GM19438 (cell line): Measurements from ENCODE around the gene GIPC2.

Experiments used
- ATAC-seq: cut with Tn5 transposase; IDR thresholded peaks from one replicate; pipeline ENCODE4 v1.9.1; 2021; ENCODE audit warnings: low read depth; ENCODE audit not compliant: unreplicated experiment

Gene GIPC2

GRCh38 chr1:78035121-78035520 is 10.6 kb upstream of the GIPC2 start:
- no peak for ATAC-seq

DNA sequence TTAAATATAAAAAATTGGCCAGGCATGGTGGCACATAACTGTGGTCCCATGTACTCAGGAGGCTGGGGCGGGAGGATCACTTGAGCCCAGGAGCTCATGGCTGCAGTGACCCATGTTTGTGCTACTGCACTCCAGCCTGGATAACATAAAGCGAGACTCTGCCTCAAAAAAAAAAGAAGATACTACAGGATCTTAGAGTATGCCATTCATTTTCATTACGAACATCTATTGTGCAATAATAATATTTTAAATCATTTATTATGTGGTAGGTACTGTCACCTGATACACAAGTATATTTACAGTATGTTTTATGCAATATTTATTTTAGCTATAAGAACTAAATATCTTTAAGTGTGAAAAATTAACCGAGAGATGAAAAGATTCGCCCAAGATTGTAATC is 9.3 kb upstream of the GIPC2 start:
- ATAC-seq = no peak

- no peak for ATAC-seq
Measured at GRCh38 chr1:78038071-78038470, 7.7 kb upstream of the GIPC2 start.

DNA sequence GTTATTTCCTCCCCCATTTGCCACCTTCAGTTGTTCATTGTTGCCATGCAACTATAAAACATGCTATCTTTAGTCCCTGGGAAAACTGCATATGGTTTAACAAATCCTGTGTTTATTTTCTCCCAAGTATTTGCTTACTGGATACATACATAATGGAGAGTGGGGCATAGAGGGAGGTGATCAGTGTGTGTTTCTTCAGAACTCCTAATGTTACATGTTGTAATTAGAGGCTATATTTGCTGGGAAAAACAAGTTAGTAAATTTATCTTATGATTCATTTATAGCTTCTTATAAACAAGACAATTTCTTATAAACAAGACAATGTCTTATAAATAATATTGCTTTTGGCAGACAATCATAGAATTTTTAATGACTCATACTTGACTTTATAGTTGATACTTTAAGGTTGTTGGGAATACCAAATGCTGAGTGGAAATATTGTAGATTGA is 7.3 kb upstream of the GIPC2 start:
- ATAC-seq = no peak

DNA sequence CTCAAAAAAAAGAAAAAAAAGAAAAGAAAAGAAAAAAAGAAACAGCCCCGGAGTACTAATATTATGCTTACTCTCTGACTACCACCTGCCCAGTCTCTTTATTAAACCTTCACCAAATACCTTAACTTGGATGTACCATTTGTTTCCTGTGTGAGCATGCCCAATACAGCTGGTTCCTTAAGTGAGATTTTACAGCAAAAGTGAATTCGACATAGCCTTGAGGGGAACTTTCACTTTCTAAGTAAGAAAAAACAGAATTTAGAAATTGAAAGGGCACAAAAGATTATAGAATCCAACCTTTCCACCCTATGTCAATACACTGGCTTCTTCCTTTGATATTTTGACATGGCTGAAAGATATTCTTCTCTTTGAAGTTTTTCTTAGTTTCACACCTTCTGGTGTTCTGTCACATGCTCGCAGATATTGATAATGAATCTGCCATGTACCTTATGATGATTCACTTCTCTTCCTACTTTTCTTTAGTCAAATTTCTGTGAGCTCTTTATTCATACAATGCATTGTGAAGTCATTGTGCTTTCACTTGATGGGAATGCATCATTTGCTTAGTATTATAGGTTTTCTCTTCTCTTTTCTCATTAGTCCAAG is 5.2 kb upstream of the GIPC2 start:
- ATAC-seq = no peak

DNA sequence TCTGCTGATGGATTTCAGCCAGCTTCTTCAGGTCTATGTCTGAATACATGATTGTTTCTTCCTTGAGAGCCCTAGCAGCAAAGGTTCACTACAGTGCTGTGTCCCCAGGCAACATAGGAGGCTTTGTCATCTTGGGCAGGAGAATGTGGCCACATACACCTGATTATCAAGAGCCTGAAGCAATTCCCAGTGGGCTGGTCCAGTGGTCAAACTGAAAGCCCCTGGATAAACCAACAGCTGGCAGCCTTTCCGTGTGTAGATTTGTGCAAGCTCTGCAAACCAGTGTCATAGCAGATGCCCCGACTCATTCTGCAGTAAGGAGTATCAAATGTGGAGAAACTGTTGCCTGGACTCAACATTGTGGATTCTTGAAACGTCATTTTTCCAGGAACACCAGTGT is 2.3 kb upstream of the GIPC2 start:
- no peak for ATAC-seq

DNA sequence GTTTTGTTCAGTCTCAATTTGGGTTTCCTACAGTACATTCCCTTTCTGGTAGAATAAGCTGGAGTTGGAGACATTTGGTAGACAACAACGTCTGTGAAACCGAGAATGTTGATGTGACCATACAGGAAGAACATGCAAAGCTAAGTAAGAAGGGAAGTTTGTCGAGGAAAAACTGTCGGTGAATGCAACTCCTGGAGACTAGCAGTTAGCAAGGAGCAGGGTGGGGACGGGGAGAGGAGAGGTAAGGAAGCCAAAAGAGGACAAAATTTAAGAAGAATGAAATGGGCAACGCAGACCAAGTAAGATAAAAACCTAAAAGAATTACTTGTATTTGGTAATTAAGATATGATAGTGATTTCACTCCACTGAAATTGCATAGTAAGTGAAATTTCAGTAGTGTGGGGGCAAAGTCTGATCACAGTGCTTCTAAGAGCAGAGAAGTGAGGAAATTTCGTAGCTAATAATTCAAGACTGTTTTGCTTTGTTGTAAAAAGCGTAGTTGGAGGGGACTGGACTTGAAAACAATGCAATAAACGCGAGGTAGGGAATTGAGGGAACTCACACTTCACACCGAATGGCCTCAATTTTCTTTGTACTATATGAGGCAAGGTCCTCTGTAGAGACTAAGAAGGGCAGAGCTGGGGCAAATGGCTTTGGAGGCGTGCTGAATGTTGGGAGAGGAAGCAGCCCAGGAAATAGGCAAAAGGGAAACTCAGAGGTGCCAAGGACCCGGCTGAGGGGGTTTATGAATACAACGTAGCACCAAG is 787 bp upstream of the GIPC2 start:
- ATAC-seq = no peak

GRCh38 chr1:78045563-78045925 is 222 bp upstream of the GIPC2 start:
- no peak for ATAC-seq

DNA sequence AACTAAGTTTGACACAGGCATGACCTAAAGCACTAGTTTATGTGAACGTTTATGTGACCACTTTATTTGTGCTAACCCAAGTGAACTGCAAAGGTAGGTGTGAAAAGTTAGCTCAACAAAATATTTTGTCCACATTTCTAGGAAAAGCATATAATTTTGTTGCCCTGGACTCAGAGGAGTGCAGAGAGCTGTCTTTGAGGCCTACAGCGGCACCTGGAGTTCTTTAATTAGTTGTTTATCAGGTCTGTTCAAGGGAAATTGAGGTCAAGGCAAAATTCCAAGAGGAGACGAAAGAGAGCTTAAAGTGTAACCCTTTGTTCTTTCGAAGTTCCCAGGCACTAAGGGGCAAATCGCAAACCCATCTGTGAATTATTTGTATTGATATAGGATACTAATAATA is 1.3 kb downstream of the GIPC2 start:
- ATAC-seq = no peak

DNA sequence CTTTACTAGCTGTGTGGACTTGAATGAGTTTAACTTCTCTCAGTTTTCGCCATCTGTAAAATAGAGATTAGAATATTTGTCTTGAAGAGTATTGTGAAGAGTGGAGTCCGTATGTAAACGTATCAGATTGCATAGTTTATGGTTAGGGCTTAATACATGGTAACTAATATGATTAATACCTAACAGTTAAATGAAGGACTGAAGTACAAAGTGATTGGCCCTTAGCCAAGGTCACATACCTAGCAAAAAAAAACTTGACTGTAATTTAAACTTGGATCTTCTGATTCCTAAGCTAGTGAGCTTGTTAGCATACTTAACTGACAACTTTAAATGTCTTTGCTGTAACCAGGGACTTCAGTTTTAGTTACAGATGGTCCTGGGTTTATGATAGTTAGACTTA is 1.9 kb downstream of the GIPC2 start:
- ATAC-seq = no peak

DNA sequence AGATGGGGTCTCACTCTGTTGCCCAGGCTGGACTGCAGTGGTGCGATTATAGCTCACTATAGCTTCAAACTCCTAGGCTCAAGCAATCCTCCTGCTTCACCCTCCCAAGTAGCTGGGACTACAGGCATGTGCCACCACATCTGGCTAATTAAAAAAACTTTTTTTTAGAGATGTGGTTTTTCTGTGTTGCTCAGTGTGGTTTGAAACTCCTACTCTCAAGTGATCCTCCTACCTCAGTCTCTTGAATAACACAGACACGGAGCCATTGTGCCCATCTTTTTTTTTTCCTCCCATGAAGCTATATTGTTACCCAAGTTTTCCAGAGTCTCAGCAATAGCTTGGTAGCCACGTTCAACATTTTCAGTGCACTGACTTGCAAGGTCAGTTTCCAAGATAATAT is 2.7 kb downstream of the GIPC2 start:
- no peak for ATAC-seq

GRCh38 chr1:78049396-78049795 is 3.6 kb downstream of the GIPC2 start:
- no peak for ATAC-seq

GRCh38 chr1:78051005-78051404 is 5.2 kb downstream of the GIPC2 start:
- ATAC-seq = no peak

DNA sequence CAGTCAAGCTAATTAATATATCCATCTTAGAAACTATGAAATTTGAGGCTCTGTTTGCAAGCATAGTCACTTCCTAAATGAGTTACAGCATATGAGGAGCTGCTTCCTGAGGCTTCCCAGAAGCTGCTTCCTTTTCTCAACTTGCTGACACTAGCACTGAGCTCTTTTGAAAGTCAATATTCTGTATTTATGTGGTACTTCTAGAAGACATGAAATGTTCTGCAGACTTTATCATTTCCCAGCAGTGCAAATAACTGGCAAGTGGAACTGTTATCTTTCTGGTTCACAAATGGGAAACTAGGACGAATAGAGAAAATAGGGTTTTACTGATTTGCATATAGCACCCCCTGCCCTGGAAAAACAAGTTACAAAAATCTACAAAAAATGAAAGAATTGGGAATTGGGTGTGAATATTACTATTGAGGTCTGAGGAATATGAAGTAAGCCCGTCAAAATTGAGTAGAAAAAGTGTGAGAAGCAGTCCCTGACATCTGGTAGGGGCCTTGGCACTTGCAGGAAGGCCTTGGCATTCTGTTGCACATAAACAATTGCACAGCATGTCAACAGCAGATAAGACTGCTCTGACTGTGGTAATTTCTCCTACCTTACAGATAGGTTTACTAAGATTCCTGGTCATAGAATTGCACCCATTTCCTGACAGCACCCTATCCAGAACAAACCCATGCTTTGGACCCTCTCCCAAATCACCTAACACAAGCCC is 7.1 kb downstream of the GIPC2 start:
- no peak for ATAC-seq

DNA sequence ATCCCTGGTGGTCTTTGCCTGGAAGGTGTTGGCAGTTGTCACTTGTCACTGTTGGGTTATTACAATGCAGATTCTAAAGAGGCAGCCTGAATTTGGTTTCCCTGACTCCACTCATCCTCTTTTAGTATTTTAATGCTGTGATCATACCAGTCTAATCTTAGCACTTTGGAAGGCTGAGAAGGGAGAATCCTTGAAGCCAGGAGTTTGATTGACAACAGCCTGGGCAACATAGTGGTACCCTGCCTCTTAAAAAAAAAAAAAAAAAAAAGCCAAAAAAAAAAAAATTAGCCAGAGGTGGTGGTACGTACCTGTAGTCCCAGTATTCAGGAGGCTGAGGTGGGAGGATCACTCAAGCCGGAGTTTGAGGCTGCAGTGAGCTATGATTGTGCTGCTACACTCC is 7.7 kb downstream of the GIPC2 start:
- no peak for ATAC-seq

- no peak for ATAC-seq
Measured at GRCh38 chr1:78054559-78054958, 8.8 kb downstream of the GIPC2 start.

DNA sequence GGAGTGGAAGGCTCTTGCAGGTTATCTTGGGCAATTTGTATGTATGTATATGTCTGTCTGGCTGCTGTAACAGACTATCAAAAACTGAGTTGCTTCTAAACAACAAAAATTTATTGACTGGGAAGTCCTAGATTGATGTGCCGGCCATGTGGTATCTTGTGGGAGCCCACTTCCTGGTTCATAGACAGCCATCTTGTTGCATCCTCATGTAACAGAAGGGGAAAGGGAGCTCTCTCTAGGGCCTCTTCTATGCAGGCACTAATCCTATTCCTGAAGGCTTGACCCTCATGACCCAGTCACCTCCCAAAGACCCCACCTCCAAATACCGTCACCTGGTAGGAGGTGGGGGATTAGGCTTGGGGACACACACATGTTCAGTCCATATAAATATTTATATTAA is 9.2 kb downstream of the GIPC2 start:
- no peak for ATAC-seq

DNA sequence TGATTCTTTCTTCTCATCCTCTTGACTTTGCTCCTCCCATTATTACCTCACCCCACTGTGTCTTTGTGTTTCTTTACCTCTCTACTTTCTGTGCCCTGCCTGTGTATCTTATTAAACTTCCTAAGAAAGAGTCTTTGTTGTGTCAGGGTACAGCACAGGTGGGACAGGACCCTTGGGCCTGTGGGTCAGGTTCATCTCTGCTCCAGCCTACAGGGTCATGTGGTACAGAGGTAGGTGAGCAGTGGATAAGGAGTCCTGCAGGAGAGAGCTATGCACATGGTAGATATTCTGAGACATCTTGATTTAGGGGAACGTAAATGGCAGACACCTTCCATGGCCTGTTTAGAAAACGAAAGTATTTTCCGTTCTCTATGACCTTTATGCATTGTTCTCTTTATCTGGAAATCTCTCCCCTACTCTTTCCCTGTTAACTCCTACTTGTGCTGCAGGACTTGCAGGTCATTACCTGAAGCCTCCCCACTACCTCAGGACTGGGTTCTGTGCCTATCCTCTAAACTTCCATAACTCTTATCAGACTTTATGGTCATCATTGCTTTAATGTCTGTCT is 9.9 kb downstream of the GIPC2 start:
- ATAC-seq = no peak

GRCh38 chr1:78058670-78059069 is 12.9 kb downstream of the GIPC2 start:
- ATAC-seq = no peak

DNA sequence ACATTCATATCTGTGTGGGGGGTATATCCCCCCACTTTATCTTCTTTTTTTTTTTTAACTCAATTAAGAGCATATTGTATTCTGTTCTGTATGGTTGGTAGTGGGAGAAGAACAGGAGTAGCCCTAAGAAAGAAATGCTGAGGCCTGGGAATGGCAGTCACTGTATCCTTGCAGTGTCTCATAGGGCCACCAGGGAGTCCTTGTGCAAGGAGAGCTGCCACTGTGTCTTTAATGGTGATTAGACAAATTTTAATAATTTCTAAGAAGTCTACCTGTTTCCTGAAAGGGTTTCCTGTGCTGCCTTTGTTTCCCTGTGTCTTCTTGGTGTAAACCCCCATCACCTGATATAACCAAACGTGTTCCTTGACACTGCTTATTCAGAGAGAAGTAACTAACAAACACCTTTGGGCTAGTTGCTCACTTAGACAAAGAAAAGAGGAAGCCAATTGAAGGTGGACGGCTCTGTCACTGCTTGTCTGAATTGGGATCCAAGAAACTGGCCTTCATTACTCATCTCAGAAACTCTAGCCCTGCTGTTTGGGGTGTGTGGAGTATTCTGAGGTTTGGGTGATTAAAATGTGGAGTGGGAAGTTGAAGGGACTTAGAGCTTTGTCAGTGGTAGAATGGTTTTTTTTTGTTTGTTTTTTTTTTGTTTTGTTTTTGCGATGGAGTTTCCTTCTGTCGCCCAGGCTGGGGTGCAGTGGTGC is 15.2 kb downstream of the GIPC2 start:
- peak; percentile 66 for ATAC-seq
